Measurements from ENCODE around the gene ZNF506. TPM values are rescaled to one million over a fixed set of nuclear protein-coding genes. Genes with fewer than 3 reads are reported as not detected.
"Not testable (repeated sequence)": the region's sequence is repeated elsewhere in the genome, so short reads cannot be mapped to it uniquely, and the experiment has no call there.

ZNF506 gene
- total RNA-seq, result 24.5 TPM
- long read RNA-seq, full-length matches to known transcripts, result 8 of 16 reads
- long read RNA-seq, partial matches to known transcripts, result 1 of 16 reads
- long read RNA-seq, other reads (novel, unspliced or antisense), result 7 of 16 reads

DNA sequence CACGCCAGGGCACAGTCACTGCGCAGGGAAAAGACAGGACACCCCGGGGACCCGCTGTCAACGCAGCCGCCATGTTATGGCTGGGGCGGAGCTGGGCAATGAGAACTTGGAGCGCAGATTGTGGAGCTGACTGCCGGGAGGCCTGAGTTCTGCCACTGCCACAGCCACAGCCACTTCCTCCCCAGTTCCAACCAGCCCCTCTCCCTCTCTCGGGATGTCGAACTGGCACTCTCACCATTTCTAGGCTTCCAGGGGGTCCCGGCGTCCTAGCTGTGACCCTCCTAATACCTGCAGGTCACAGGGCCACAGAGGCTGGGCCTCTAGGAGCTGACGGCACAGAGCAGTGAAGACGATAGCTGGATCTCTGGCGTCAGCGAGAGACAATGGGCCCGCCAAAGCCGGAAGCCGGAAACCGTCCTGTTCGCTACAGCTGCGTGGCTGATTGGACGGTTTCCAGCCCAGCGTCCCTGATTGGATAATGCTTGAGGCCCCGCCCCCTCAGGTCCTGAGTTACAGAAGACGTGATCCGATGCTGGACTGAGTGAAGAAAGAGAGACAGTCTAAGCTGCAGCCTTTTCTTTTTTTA is at the start of gene ZNF506:
TSS of gene ZNF506 (minus strand) at position 385 of the 586 bp plus-strand sequence. CDS start at position 238, 147 bp downstream.
- DNase-seq, result peak; percentile 99
- Histone ChIP-seq H3K36me3 (peaks cover 16% of the 10 kb centered on the region), H3K27me3 (ENCODE audit: low read depth) (no peaks in the 10 kb centered on the region), H3K9me3 (peaks cover 18% of the 10 kb centered on the region), H3K4me3 (peak within 1 kb of the TSS; percentile 76), H3K27ac (peak within 1 kb of the TSS; percentile 97), H3K4me1 (peaks cover 35% of the 10 kb centered on the region)
- peak; percentile 99 for ATAC-seq
- intact Hi-C loops (cut with DNase I), result no loop called here
- TF ChIP-seq, protein P1, sequence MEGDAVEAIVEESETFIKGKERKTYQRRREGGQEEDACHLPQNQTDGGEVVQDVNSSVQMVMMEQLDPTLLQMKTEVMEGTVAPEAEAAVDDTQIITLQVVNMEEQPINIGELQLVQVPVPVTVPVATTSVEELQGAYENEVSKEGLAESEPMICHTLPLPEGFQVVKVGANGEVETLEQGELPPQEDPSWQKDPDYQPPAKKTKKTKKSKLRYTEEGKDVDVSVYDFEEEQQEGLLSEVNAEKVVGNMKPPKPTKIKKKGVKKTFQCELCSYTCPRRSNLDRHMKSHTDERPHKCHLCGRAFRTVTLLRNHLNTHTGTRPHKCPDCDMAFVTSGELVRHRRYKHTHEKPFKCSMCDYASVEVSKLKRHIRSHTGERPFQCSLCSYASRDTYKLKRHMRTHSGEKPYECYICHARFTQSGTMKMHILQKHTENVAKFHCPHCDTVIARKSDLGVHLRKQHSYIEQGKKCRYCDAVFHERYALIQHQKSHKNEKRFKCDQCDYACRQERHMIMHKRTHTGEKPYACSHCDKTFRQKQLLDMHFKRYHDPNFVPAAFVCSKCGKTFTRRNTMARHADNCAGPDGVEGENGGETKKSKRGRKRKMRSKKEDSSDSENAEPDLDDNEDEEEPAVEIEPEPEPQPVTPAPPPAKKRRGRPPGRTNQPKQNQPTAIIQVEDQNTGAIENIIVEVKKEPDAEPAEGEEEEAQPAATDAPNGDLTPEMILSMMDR (IDR thresholded peaks at IDR 0.05), result no peak

- H3K4me3 ChIP-seq; intact Hi-C loops (cut with DNase I); H3K27ac ChIP-seq; ATAC-seq; H3K36me3 ChIP-seq; DNase-seq; H3K27me3 ChIP-seq (ENCODE audit: low read depth): not testable (repeated sequence)
- Histone ChIP-seq H3K9me3 (peaks cover 15% of the 10 kb centered on the region), H3K4me1 (peaks cover 27% of the 10 kb centered on the region)
Observed at GRCh38 chr19:19870086-19870485, 48.5 kb upstream of the ZNF506 start.

DNA sequence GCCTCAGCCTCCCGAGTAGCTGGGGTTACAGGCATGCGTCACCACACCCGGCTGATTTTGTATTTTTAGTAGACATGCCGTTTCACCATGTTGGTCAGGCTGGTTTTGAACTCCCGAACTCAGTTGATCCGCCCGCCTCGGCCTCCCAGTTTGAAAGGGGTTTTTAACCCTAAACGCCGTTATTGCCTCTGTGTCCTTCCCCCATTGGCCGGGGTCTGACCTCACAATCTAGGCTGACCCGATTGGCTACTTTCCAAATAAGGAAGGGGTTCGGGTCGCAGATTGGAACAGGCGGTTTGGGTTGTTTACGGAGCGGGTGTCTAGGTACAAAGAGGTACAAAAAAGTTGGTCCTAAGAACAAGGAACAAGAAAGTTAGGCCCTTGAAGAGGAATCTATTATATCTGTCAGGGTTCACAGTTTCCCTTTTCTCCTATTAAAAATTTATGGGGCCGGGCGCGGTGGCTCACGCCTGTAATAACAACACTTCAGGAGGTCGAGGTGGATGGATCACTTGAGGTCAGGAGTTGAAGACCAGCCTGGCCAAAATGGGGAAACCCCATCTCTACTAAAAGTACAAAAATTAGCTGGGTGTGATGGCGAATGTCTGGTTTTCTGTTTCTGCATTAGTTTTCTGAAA is 45.2 kb upstream of the ZNF506 start:
- no peak for DNase-seq
- Histone ChIP-seq H3K4me1 (peaks cover 27% of the 10 kb centered on the region), H3K9me3 (peaks cover 15% of the 10 kb centered on the region), H3K27ac (peak overlapping the region; percentile 92), H3K36me3 (no peaks in the 10 kb centered on the region), H3K27me3 (ENCODE audit: low read depth) (no peaks in the 10 kb centered on the region), H3K4me3 (peak overlapping the region; percentile 73)
- ATAC-seq, result peak in 1 of 2 donors; percentile 11
- TF ChIP-seq, protein P1 (IDR thresholded peaks at IDR 0.05), result no peak
- intact Hi-C loops (cut with DNase I), result no loop called here

- peak within 1 kb of the TSS; percentile 73 for H3K4me3 ChIP-seq
- intact Hi-C loops (cut with DNase I), result no loop called here
- TF ChIP-seq, protein P1 (IDR thresholded peaks at IDR 0.05), result no peak
- peak within 1 kb of the TSS; percentile 92 for H3K27ac ChIP-seq
- DNase-seq (peak; percentile 97), ATAC-seq (peak; percentile 99)
- H3K27me3 ChIP-seq (ENCODE audit: low read depth), result no peaks in the 10 kb centered on the region
- no peaks in the 10 kb centered on the region for H3K36me3 ChIP-seq
- H3K4me1 ChIP-seq, result peaks cover 26% of the 10 kb centered on the region
- peaks cover 9% of the 10 kb centered on the region for H3K9me3 ChIP-seq
Observed at GRCh38 chr19:19865750-19866610, 44.4 kb upstream of the ZNF506 start, which contains the start of gene ZNF253. TSS of gene ZNF253 (plus strand) at chr19:19865882. CDS start at chr19:19865997, 115 bp downstream.

- DNase-seq, result no peak
- Histone ChIP-seq H3K27me3 (ENCODE audit: low read depth) (peaks cover 5% of the 10 kb centered on the region), H3K4me1 (no peaks in the 10 kb centered on the region), H3K9me3 (no peaks in the 10 kb centered on the region), H3K4me3 (peak overlapping the region; percentile 29), H3K36me3 (no peaks in the 10 kb centered on the region), H3K27ac (no peak overlapping the region)
- ATAC-seq, result no peak
- TF ChIP-seq, protein P1 (IDR thresholded peaks at IDR 0.05), result no peak
- intact Hi-C loops (cut with DNase I), result no loop called here
Observed at GRCh38 chr19:19860756-19861390, 39.3 kb upstream of the ZNF506 start.

Data from lower lobe of right lung (tissue), 2 donors.